Measurements from ENCODE around the gene FA2H. TPM values are rescaled to one million over a fixed set of nuclear protein-coding genes. Genes with fewer than 3 reads are reported as not detected.

The FA2H gene
- total and polyA plus RNA-seq, 2 of the 13 experiments (the other 11 are each of a cell fraction or from before 2014, with no cell fraction given) = 0.20 TPM; not detected in 1

GRCh38 chr16:74792225-74792624 is 17.6 kb upstream of the FA2H start:
- Histone ChIP-seq H3K27ac (ENCODE audit: extremely low read length, insufficient read depth, low read length) (no peak overlapping the region), H3K9ac (ENCODE audit: insufficient read depth, low read depth, low read length) (no peak overlapping the region), H3K4me3 (replicated peaks in 1 of 3; ENCODE audit: insufficient read depth in 1 of 3, low read depth in 2 of 3, low read length in 3 of 3) (no peak overlapping the region), H2AFZ (ENCODE audit: low read length) (no peak overlapping the region), H3K4me1 (ENCODE audit: insufficient read depth, low read length) (no peaks in the 10 kb centered on the region), H3K9me3 (ENCODE audit: low read length) (no peaks in the 10 kb centered on the region), H3K79me2 (ENCODE audit: insufficient read depth, low read length) (no peaks in the 10 kb centered on the region), H4K20me1 (ENCODE audit: insufficient read depth, low read length) (no peaks in the 10 kb centered on the region), H3K36me3 (replicated peaks in 1 of 2; ENCODE audit: control insufficient read depth in 1 of 2, insufficient read depth in 2 of 2, low read length in 2 of 2) (no peaks in the 10 kb centered on the region), H3K27me3 (ENCODE audit: control insufficient read depth in 1 of 2, insufficient read depth in 2 of 2, low read length in 2 of 2) (no peaks in the 10 kb centered on the region; a peak in 1 of 5 replicates), H3K4me2 (ENCODE audit: low read depth, low read length) (no peak overlapping the region)
- ATAC-seq = no peak
- TF ChIP-seq KDM1A (CRISPR knock-in tag; IDR thresholded peaks at IDR 0.05) (no peak), HOXA9 (CRISPR knock-in tag; IDR thresholded peaks at IDR 0.05; ENCODE audit: borderline replicate concordance) (no peak), KLF15 (CRISPR knock-in tag; IDR thresholded peaks at IDR 0.05; ENCODE audit: borderline replicate concordance) (no peak), ZNF20 (CRISPR knock-in tag; IDR thresholded peaks at IDR 0.05) (no peak), MTF1 (CRISPR knock-in tag; IDR thresholded peaks at IDR 0.05) (no peak), ZNF143 (CRISPR knock-in tag; IDR thresholded peaks at IDR 0.05) (no peak), ZNF567 (CRISPR knock-in tag; IDR thresholded peaks at IDR 0.05; ENCODE audit: borderline replicate concordance) (no peak), ZBTB42 (CRISPR knock-in tag; IDR thresholded peaks at IDR 0.05) (no peak), CBX5 (CRISPR knock-in tag; IDR thresholded peaks at IDR 0.05; ENCODE audit: borderline replicate concordance) (no peak), IRX3 (CRISPR knock-in tag; IDR thresholded peaks at IDR 0.05; ENCODE audit: borderline replicate concordance, low read depth) (no peak), MAFF (IDR thresholded peaks at IDR 0.05; ENCODE audit: low read depth, low read length) (no peak), DRAP1 (CRISPR knock-in tag; IDR thresholded peaks at IDR 0.05) (no peak), ZFP82 (CRISPR knock-in tag; IDR thresholded peaks at IDR 0.05; ENCODE audit: borderline replicate concordance) (no peak), XRCC5 (optimal IDR thresholded peaks at IDR 0.05; ENCODE audit: low read length) (no peak), U2AF1 (optimal IDR thresholded peaks at IDR 0.05; ENCODE audit: low read depth, low read length) (no peak), SNAPC2 (CRISPR knock-in tag; IDR thresholded peaks at IDR 0.05) (no peak)
- TF ChIP-seq, protein P1, sequence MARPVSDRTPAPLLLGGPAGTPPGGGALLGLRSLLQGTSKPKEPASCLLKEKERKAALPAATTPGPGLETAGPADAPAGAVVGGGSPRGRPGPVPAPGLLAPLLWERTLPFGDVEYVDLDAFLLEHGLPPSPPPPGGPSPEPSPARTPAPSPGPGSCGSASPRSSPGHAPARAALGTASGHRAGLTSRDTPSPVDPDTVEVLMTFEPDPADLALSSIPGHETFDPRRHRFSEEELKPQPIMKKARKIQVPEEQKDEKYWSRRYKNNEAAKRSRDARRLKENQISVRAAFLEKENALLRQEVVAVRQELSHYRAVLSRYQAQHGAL (CRISPR knock-in tag; IDR thresholded peaks at IDR 0.05; ENCODE audit: not compliant biosample characterization) = no peak
- TF ChIP-seq, protein P2, sequence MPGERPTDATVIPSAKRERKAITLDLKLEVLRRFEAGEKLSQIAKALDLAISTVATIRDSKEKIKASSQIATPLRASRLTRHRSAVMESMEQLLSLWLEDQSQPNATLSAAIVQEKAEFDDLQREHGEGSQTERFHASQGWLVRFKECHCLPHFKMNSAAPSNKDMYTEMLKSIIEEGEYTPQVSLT (CRISPR knock-in tag; IDR thresholded peaks at IDR 0.05; ENCODE audit: borderline replicate concordance, low read depth) = no peak
- TF ChIP-seq, protein P3, sequence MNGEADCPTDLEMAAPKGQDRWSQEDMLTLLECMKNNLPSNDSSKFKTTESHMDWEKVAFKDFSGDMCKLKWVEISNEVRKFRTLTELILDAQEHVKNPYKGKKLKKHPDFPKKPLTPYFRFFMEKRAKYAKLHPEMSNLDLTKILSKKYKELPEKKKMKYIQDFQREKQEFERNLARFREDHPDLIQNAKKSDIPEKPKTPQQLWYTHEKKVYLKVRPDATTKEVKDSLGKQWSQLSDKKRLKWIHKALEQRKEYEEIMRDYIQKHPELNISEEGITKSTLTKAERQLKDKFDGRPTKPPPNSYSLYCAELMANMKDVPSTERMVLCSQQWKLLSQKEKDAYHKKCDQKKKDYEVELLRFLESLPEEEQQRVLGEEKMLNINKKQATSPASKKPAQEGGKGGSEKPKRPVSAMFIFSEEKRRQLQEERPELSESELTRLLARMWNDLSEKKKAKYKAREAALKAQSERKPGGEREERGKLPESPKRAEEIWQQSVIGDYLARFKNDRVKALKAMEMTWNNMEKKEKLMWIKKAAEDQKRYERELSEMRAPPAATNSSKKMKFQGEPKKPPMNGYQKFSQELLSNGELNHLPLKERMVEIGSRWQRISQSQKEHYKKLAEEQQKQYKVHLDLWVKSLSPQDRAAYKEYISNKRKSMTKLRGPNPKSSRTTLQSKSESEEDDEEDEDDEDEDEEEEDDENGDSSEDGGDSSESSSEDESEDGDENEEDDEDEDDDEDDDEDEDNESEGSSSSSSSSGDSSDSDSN (CRISPR knock-in tag; IDR thresholded peaks at IDR 0.05) = no peak
- TF ChIP-seq, protein P4, sequence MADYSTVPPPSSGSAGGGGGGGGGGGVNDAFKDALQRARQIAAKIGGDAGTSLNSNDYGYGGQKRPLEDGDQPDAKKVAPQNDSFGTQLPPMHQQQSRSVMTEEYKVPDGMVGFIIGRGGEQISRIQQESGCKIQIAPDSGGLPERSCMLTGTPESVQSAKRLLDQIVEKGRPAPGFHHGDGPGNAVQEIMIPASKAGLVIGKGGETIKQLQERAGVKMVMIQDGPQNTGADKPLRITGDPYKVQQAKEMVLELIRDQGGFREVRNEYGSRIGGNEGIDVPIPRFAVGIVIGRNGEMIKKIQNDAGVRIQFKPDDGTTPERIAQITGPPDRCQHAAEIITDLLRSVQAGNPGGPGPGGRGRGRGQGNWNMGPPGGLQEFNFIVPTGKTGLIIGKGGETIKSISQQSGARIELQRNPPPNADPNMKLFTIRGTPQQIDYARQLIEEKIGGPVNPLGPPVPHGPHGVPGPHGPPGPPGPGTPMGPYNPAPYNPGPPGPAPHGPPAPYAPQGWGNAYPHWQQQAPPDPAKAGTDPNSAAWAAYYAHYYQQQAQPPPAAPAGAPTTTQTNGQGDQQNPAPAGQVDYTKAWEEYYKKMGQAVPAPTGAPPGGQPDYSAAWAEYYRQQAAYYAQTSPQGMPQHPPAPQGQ (CRISPR knock-in tag; IDR thresholded peaks at IDR 0.05; ENCODE audit: borderline replicate concordance) = no peak
- no TSS peak for BruUV-seq (replicated peaks)
- no peak for DNase-seq (ENCODE audit: low spot score)
- no peak for FAIRE-seq
- in situ Hi-C loops (cut with HindIII; ENCODE audit: extremely low pct_ligation_motif_present, low pct_unique_long_range_greater_than_20kb) (no loop called here), intact Hi-C loops (cut with micrococcal nuclease; ENCODE audit: unreplicated experiment) (no loop called here)
- 37% methylated on average over 1 of the region's 1 CpG for WGBS (ENCODE audit: low lambda C conversion rate)
- ChIA-PET POLR2A (no interaction called here), CTCF (ENCODE audit: low intra/inter-chr PET ratio, low total read pairs) (no interaction called here)
